Peyer's patch (tissue), 4 donors: ENCODE measurements around the gene SLC39A11.

ENCODE experiments used
- CTCF ChIP-seq, 6 experiments: fragments of 450-650 bp in 4 of 6; fragments of 200-600 bp in 2 of 6; sonication (generic) in 1 of 6; IDR thresholded peaks; one replicate each; pipeline ENCODE4 v1.5.1; 2017 to 2019; ENCODE audit warnings: antibody characterized with exemption in 6 of 6, mild to moderate bottlenecking in 3 of 6, moderate library complexity in 1 of 6
- POLR2A ChIP-seq, 2 donors: fragments of 450-650 bp; IDR thresholded peaks; one replicate each; pipeline ENCODE4 v1.5.1; 2017; ENCODE audit warnings: antibody characterized with exemption in 2 of 2, mild to moderate bottlenecking in 2 of 2, moderate library complexity in 2 of 2

- no peak for TF ChIP-seq CTCF (IDR thresholded peaks at IDR 0.05)
- no peak for TF ChIP-seq POLR2A (IDR thresholded peaks at IDR 0.05)
Measured at GRCh38 chr17:72743037-72743467, 349.4 kb downstream of the SLC39A11 start.
